GM18505 (cell line): ENCODE data around the gene MRPL20.
"Not testable (repeated sequence)": the region's sequence is repeated elsewhere in the genome, so short reads cannot be mapped to it uniquely, and the experiment has no call there.

ENCODE experiments used
- ATAC-seq: cut with Tn5 transposase; IDR thresholded peaks from one replicate; pipeline ENCODE4 v1.9.1; 2021; ENCODE audit not compliant: unreplicated experiment
- POLR2A ChIP-seq: IDR thresholded peaks from 4 replicates; pipeline ENCODE4 v1.6.1; 2011; ENCODE audit warnings: borderline replicate concordance; ENCODE audit not compliant: insufficient read depth, insufficient read length; ENCODE audit errors: extremely low read depth

MRPL20 gene

DNA sequence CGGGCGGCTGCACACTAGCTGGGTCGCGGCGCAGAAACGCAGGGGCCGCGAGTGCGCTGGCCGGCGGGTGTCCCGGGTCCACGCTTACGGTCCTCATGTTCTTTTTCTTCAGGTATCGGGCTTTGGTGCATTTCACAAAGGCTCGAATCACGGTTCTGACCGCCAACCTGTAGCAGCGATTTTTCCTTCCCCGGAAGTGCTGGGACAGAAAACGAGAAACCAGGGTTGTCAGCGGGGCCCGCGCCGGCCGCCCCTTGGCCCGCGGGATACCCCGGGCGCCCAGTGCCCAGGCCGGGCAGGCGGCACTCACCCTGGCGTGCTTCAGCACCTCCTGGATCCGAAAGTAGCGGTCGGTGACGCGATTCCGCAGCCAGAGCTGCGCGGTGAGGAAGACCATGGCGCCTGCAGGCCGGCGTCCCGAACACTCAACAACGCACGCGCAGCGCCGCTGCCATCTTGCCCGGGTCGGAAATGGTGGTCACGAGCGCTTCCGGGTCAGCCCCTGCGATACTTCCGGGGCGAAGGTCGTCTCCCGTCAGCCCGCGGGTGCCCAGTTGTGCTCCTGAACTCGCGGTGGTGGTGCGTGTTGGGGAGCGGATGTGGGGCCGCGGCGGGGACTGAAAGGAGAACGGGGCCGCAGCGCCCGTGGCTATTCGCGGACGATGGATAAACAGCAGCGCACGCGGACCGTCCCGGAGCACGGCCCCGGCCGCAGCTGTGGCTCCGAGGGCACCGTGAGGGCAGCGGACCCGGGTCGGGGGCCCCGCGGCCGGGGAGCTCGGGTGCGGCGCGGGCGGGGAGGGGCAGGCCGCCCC is at the start of gene MRPL20:
Gene MRPL20 (minus strand): TSS at position 473 of the 815 bp plus-strand sequence. CDS start 76 bp downstream, at position 397.
- peak; percentile 93 for TF ChIP-seq POLR2A
- ATAC-seq = peak; percentile 86

DNA sequence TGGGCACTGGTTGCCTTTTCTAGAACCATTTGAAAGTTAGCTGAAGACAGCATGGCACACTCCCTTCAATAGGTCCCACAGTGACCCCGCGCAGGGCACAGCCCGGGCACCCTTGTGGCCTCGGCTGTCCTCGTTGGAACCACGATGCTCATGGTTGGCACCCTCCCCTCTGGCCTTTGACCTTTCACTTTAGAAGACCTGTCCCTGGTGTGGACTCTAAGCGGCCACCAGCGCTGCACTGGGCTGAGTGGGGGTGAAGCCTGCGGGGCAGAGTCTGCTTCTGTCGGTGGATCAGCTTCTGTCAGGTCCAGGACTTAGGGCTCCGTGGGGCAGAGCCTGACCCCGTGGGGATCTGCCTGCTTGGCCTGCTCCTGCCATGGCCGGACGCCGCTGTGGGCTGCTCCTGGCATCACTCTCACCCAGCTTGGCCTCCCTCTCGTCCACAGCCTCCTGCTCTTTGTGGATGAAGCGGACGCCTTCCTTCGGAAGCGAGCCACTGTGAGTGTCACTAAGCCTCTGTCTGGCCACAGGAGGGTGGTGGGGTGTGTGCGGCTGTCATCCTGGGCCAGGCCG is 49.7 kb upstream of the MRPL20 start:
- ATAC-seq = not testable (repeated sequence)

DNA sequence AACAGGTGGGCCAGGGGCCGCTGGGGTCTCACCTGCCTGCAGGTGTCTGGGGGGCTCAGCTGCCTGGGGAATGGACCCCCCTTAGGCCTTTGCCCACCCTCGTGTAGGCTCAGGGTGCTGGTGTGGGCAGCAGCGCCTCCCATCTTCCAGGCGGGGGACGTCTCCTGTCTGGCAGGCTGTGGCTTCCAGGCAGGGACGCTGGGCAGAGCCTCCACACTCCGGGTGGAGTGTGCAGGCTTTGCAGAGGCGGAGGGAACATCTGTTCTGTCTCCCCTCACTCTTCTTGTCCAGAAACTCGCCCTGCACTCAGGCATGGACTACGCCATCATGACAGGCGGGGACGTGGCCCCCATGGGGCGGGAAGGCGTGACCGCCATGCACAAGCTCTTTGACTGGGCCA is 48.8 kb upstream of the MRPL20 start:
- not testable (repeated sequence) for ATAC-seq

DNA sequence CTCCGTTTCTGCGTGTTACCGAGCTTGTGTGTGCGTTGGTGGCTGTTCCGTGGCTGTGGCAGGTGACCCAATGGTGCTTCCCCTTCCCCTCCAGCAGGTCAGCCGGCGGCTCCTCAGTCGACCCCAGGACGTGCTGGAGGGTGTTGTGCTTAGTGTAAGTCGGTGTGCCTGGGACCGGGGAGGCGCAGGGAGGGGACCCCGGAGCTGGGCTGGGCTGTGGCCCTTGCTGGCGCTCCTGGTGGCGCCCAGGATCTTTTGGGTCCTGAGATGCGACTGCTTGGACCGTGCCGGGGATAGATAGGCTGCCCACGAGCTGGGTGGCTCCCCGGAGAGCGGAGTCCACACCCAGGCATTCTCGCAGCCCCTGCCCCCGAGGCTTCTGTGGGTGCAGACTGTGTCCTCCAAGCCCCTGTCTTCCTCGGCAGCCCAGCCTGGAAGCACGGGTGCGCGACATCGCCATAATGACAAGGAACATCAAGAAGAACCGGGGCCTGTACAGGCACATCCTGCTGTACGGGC is 48.3 kb upstream of the MRPL20 start:
- TF ChIP-seq POLR2A = no peak
- no peak for ATAC-seq

DNA sequence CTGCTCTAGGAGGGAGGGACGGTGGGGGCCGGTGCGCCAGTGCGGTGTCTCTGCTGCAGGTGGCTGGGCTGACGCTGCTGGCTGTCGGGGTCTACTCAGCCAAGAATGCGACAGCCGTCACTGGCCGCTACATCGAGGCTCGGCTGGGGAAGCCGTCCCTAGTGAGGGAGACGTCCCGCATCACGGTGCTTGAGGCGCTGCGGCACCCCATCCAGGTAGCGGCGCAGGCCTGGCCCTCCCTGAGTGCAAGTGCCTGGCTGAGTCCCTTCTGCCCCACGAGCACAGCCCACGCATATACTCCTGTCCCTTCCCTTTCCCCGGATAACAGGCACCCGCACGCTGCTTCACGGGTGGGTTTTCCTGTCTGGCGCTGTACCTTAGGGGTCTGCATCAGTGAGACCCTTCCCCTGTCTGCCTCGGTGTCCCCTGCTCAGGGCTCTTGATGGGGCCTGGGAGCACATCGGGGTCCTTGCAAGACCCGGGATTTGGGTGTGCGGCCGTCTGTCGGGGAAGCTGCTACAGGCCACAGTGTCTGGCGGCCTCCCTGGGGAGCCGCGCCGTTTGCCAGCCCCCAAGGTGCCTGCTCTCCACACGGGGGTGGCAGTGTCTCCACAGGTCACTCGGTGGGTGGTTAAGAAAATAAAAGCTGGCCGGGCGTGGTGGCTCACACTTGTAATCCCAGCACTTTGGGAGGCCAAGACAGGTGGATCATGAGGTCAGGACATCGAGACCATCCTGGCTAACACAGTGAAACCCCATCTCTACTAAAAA is 47.4 kb upstream of the MRPL20 start:
- not testable (repeated sequence) for ATAC-seq

DNA sequence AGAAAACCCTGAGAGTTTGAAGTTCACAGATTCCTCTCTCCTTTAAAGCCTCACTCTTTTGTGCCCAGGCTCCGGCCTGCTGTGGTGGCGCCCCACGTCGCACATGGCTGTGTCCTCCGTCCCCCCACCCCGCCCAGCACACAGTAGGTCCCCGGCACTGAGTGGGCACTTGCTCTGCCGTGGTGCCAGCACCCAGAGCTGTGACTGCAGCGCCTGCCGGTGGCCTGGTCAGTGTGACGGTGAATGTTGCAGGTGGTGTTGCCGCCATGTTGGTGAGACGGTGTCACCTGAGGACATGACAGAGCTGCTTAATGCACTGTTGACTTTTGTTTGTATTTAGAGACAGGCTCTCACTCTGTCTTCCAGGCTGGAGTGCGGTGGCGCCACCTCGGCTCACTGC is 45.8 kb upstream of the MRPL20 start:
- no peak for TF ChIP-seq POLR2A
- ATAC-seq = no peak

DNA sequence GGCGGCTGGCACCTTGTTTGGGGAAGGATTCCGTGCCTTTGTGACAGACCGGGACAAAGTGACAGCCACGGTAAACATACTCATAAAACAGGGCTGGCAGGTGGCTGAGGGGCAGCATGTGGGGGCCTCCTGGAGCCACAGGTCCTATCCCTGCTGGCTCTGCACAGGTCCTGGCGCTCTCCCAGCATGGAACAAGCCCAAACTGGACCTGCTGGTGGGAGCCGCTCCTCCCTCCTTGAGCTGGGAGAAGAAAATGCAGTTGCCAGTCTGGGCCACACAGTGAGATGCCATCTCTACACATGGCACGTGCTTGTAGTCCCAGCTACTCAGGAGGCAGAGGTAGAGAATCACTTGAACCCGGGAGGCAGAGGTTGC is 45.3 kb upstream of the MRPL20 start:
- ATAC-seq = not testable (repeated sequence)

DNA sequence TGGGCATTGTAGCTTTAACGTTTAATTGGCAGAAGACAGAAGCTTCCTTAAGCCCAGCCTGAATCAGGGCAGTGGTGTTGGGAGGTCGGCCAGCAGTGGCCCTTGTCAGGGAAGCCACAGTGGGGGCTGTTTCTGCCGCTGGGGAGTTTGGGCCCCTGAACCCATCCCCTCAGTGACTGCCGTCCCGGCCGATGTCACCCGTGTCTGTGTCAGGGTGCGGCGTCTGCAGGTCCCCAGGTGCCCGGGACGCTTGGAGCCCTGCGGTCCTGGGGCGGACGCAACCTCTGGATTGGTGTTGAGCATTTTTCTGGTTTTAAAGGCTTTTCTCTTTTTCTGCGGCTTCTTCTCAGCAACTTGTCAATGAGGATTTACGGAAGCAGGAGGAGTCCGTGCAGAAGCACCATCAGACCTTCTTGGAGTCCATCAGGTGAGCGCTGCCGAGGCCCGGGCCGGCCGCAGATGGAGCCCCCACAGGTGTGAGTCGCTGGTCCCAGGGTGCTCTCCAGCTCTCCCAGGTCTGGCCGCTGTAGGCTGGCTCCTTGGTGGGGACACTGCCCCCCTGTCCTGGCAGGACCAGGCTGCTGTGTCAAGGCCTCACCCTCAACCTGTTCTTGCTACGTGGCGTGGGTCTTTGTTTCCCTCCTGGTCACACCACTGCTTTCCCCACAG is 44.7 kb upstream of the MRPL20 start:
- no peak for TF ChIP-seq POLR2A

DNA sequence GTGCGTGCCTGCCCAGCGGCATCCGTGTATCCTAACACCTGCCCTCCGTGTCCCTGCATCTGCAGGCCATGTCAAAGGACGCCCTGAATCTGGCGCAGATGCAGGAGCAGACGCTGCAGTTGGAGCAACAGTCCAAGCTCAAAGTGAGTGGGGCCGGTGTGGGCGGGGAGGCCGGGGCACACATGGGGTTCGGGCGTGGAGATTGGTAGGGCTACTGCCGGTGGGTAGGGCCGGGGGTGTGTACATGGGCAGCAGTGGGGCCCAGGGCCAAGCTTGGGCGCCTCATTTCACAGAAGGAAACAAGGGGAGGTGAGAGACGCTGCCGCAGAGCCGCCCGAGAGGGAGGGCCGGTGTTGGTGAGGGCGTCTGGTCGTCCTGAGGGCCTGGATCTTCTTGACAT is 43.5 kb upstream of the MRPL20 start:
- not testable (repeated sequence) for ATAC-seq

More for the DNA sequence above, 44.7 kb upstream of the MRPL20 start:
- no peak for ATAC-seq

DNA sequence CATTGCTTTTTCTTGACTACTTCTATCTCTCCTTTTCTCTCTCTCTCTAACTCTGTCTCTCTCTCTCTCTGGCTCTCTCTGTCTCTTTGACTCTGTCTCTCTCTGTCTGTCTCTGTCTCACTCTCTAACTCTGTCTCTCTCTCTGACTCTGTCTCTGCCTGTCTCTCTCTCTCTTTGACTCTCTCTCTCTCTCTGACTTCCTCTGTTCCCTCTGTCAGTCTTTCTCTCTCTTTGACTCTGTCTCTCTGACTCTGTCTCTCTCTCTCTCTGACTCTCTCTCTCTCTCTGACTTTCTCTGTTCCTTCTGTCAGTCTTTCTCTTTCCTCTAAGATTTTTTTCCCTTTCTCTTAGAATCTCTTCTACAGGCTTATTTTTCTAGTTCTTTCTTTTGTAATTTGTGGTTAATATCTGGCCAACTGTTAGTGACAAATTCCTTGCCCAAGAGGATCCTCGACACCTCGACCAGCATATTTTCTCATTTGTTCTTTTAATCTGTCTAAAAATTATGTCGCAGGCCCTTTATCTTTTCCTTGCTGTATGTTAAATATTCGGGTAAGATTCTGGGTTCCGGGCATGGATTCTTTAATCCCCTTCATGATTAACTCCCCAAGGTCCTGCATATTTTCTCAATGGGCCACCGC is 42.1 kb upstream of the MRPL20 start, which contains the start of gene ATAD3C:
Gene ATAD3C (plus strand): TSS at position 591 of the 641 bp plus-strand sequence. CDS start 995 bp downstream, outside the sequence.
- TF ChIP-seq POLR2A = no peak
- ATAC-seq = no peak

DNA sequence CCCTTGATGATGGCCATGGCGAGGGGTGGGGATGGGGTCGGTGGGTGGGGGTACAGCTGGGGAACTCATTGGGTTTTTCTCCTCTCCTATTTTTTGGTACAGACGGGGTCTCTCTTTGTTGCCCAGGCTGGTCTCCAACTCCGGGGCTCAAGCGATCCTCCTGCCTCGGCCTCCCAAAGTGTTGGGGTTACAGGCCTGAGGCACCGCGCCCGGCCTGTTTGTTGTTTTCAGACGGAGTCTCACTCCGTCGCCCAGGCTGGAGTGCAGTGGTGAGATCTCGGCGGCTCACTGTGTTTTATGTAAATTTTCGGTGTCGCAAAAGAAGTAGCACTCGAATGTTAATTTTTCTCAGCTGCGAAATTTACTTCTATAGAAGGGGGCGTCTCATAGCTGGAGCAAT is 39.5 kb upstream of the MRPL20 start:
- ATAC-seq = not testable (repeated sequence)

DNA sequence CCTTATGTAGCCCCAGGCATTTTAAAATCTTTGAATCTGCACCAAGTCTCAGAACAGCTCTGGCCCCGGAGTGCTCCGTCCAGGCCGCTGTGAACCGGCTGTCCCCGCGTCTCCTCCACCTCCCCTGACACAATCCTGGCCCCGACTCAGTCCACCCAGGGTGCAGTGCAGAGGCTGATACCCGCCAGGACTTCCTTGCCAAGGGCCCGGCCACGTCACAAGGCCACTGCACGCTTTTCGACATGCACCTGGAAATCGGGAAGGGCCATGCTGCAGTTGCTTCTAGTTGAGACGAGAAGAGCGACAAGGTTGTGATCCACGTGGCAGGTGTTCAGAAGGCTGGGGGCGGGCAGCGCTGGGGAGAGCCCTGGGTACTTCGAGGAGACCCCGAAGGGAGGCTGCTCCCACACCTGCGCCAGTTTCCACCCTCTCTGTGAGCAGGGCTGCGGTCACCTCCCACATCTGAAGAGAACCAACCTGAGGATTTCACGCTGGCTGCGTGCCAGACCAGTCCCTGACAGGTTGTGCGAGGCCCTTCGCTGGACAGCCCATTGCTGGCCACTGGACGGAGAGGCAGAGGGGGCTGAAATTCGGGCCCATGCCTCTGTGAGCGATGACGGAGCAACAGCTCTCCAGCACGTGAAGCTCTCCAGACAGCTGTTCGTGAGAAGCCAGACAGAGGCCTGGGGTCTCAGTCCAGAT is 35.1 kb upstream of the MRPL20 start:
- no peak for ATAC-seq

More for the DNA sequence above, 35.1 kb upstream of the MRPL20 start:
- no peak for TF ChIP-seq POLR2A
